NCI-H146 treated with DMSO at 0.1 percent for 48 hours (cell line): ENCODE data around the gene CHD2.

Experiments used
- DNase-seq: peaks from one replicate; lab custom pipeline; 2025; ENCODE audit not compliant: unreplicated experiment; lab: John Stamatoyannopoulos, UW

The CHD2 gene

DNA sequence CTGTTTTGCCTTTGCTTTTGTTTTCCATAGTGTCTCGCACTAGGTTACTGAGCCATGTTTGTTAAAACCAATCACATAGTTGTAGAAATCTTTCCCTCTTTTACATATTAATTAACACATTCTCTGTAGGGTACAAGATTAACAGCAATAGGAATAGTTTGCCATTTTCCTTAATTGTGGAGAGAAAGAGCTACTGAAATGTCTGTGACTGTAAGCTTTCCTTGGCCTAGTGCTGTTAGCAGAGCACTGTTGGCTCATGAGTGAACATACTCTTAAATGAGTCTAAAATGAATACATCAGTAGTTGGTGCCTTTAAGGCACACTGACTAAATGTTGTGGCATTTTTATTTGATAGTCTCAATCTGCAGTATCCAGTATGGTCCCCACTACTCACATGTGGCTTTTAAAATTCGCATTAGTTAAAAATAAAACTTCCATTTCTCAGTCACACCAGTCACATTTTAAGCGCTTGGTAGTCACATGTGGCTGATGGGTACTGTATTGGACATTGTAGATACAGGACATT lies 28.2 kb downstream of the CHD2 start:
- DNase-seq = no peak

- DNase-seq = no peak
Observed at GRCh38 chr15:92929002-92929401, 28.9 kb downstream of the CHD2 start.

- DNase-seq = no peak
Observed at GRCh38 chr15:92930054-92930621, 30.0 kb downstream of the CHD2 start.

DNA sequence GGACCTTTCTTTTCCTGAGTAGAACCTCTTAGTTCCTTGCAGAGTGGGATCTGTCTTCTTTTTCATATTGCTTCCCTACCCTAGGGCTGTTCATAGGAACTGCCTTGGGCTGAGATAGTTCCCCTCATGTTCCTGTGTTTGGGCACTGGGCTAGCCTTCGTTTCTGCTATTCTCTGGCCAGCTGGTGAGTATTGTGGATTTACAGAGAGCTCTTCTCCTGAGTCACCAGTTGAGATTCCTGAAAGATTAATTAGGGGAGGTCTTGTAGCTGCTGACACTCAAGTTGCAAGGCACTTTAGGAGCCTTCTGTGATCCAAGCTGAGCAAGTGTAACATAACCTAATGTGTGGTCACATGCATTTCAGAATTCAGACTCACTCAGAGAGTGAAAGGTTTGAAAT lies 30.7 kb downstream of the CHD2 start:
- no peak for DNase-seq

DNA sequence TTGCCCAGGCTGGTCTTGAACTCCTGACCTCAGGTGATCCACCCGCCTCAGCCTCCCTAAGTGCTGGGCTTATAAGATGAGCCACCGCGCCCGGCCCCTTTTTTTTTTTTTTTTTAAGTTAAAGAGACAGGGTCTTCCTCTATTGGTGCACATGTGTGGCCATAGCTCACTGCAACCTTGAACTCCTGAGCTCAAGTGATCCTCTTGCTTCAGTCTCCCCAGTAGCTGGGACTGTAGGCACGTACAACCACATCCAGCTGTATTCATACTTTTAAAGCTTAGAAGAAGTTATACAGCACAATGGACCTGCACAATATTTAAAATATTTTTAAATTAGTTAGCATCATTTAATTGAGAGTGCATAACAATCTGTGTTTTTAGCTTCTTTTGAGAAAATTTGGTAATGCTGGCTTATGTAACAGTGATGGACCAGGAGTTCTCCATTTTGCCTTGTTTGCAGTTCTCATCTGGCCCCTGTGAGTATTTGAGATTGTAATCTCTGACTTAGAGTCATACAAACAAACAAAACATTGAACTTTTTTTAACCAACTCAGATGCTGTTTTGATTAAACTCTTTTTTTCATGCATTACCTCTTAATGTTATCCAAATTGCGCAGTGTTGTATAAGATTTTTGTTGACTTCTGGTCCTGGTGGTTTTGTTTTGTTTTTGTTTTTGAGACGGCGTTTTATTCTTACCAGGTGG lies 33.0 kb downstream of the CHD2 start:
- DNase-seq = no peak

GRCh38 chr15:92933831-92934230 lies 33.7 kb downstream of the CHD2 start:
- DNase-seq = no peak

GRCh38 chr15:92934716-92935115 lies 34.6 kb downstream of the CHD2 start:
- no peak for DNase-seq

- peak; percentile 43 for DNase-seq
Observed at GRCh38 chr15:92936138-92936537, 36.0 kb downstream of the CHD2 start.

DNA sequence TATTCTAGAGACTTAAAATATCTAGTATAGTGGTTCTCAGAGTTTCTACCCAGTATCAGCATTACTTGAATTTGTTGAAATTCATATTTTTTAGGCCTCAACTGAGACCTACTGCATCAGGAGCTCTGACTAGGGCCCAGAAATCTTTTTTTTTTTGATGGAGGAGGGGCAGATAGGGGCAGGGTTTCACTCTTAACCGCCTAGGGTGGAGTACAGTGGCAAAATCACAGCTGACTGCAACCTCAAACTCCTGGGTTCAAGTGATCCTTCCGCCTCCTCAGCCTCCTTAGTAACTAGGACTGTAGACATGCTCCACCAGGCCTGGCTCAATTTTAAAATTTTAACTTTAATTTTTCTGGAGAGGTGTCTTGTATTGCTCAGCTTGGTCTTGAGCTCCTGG lies 36.6 kb downstream of the CHD2 start:
- DNase-seq = no peak

GRCh38 chr15:92937901-92938300 lies 37.8 kb downstream of the CHD2 start:
- no peak for DNase-seq

GRCh38 chr15:92938387-92938786 lies 38.3 kb downstream of the CHD2 start:
- no peak for DNase-seq

DNA sequence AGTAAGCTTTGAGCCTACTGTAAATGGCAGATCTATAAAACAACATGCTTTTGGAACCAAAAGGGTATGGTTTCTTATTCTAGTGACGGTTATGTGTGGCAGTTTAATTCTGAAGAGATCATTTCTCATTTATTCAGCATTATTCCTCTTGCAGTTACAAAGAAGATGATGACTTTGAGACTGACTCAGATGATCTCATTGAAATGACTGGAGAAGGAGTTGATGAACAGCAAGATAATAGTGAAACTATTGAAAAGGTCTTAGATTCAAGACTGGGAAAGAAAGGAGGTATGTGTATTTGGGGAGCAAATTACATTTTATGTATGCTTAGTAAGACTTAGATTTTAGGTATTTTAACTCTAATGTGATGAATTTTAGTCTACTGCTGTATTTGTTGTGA lies 41.5 kb downstream of the CHD2 start:
- DNase-seq = no peak

DNA sequence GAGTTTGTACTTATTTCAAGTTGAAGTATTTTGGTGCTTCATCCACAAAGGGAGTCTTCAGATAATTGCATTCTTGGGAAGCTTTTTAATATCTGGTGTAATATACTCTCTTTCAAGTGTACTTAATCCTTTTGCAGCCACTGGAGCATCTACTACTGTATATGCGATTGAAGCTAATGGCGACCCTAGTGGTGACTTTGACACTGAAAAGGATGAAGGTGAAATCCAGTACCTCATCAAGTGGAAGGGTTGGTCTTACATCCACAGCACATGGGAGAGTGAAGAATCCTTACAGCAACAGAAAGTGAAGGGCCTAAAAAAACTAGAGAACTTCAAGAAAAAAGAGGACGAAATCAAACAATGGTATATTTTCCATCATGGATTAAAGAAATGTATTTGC lies 42.6 kb downstream of the CHD2 start:
- DNase-seq = no peak

GRCh38 chr15:92943581-92943980 lies 43.5 kb downstream of the CHD2 start:
- no peak for DNase-seq

GRCh38 chr15:92944946-92945521 lies 44.9 kb downstream of the CHD2 start:
- no peak for DNase-seq

DNA sequence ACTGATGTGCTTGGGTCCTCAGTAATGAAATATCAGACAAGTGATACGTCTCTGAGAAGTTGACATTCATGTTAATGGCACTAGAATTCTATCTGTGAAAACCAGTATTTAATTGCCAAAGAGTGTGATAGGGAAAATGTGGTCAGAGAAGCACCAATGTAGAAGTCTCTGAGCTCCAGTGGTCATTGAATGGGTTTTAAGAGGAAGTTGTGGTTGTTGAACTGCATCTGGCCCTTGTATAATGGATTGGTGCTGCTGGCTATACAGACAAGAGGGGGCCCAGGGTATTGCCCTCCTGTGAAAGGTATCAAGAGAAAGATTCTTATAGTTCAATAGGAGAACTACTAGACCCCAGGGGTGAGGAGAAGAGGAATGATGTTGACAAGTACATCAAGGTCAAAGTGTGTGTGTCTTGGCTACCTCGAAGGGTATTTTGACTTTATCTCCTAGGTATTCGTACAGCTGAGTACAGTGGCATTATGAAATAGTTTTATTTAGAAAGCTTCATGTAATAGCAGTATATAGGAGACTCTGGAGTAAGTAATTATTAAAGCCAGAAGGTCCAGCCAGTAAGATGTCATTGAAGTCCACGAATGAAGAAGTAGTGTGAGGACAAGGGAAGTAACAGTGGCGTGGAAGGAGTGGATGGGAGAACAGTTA lies 47.1 kb downstream of the CHD2 start:
- no peak for DNase-seq

GRCh38 chr15:92949604-92950249 lies 49.6 kb downstream of the CHD2 start:
- no peak for DNase-seq

DNA sequence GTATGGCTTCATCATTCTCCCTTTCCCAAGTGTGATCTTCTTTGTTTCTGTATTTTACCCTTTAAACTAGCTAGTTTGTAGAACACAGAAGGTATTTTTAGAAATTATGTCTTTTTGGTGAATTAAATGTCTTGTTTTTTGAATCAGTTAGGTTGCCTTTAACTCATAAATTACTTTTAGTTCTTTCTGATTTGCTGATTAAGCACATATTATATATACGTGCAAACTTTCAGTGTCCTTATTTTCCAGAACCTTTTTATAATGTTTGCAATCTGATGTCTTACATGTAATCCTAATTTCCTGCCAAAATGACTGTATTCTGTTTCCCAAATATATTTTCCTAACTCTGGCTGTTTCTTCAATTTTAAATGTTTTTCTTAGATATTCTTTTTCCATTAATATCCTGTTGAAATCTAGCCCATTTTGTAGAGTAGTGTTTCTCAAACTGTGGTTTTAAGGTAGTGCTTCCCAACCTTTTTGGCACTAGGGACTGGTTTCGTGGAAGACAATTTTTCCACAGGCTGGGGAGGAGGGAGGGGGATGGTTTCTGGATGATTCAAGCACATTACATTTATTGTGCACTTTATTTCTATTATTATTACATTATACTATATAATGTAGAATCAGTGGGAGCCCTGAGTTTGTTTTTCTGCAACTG lies 51.8 kb downstream of the CHD2 start:
- no peak for DNase-seq

GRCh38 chr15:92952458-92952850 lies 52.3 kb downstream of the CHD2 start:
- DNase-seq = no peak

GRCh38 chr15:92953566-92953965 lies 53.4 kb downstream of the CHD2 start:
- no peak for DNase-seq

- no peak for DNase-seq
Observed at GRCh38 chr15:92954002-92954401, 53.9 kb downstream of the CHD2 start.
